DMS153 (cell line): Measurements from ENCODE around the gene SCUBE1.

Experiments used
- DNase-seq: peaks from one replicate; lab custom pipeline; 2025; lab: John Stamatoyannopoulos, UW

SCUBE1 gene

GRCh38 chr22:43257549-43257948, 85.6 kb downstream of the SCUBE1 start:
- DNase-seq = no peak

- no peak for DNase-seq
Observed at GRCh38 chr22:43256976-43257545, 86.1 kb downstream of the SCUBE1 start.

GRCh38 chr22:43256569-43256968, 86.6 kb downstream of the SCUBE1 start:
- no peak for DNase-seq

GRCh38 chr22:43255299-43255698, 87.9 kb downstream of the SCUBE1 start:
- no peak for DNase-seq

- no peak for DNase-seq
Observed at GRCh38 chr22:43253839-43254238, 89.3 kb downstream of the SCUBE1 start.

GRCh38 chr22:43252319-43252718, 90.9 kb downstream of the SCUBE1 start:
- DNase-seq = no peak

- DNase-seq = no peak
Observed at GRCh38 chr22:43249789-43250471, 93.2 kb downstream of the SCUBE1 start.

GRCh38 chr22:43247546-43248260, 95.5 kb downstream of the SCUBE1 start:
- DNase-seq = no peak

GRCh38 chr22:43246188-43246587, 97.0 kb downstream of the SCUBE1 start:
- no peak for DNase-seq

GRCh38 chr22:43245717-43246116, 97.5 kb downstream of the SCUBE1 start:
- no peak for DNase-seq

- no peak for DNase-seq
Observed at GRCh38 chr22:43244803-43245527, 98.2 kb downstream of the SCUBE1 start.

- no peak for DNase-seq
Observed at GRCh38 chr22:43244402-43244801, 98.8 kb downstream of the SCUBE1 start.

- no peak for DNase-seq
Observed at GRCh38 chr22:43243324-43243723, 99.8 kb downstream of the SCUBE1 start.

GRCh38 chr22:43242627-43243026, 100.5 kb downstream of the SCUBE1 start:
- DNase-seq = no peak

GRCh38 chr22:43241699-43242386, 101.3 kb downstream of the SCUBE1 start:
- DNase-seq = no peak

- no peak for DNase-seq
Observed at GRCh38 chr22:43241138-43241597, 102.0 kb downstream of the SCUBE1 start.

GRCh38 chr22:43240614-43241013, 102.6 kb downstream of the SCUBE1 start:
- DNase-seq = no peak

GRCh38 chr22:43239956-43240355, 103.2 kb downstream of the SCUBE1 start:
- DNase-seq = no peak

GRCh38 chr22:43239193-43239780, 103.9 kb downstream of the SCUBE1 start:
- DNase-seq = no peak

GRCh38 chr22:43238526-43239006, 104.6 kb downstream of the SCUBE1 start:
- no peak for DNase-seq

- no peak for DNase-seq
Observed at GRCh38 chr22:43237280-43237679, 105.9 kb downstream of the SCUBE1 start.
